ENCODE results near the gene PDXDC1. TPM values are rescaled to one million over a fixed set of nuclear protein-coding genes. Genes with fewer than 3 reads are reported as not detected.
"Not testable (repeated sequence)": the region's sequence is repeated elsewhere in the genome, so short reads cannot be mapped to it uniquely, and the experiment has no call there.

The PDXDC1 gene
- total and polyA plus RNA-seq, 5 donors, result 31.5 to 106 (median 88.3) TPM

GRCh38 chr16:15041271-15042004 lies 66.6 kb downstream of the PDXDC1 start:
- H3K27ac ChIP-seq (ENCODE audit: low read length), result no peak overlapping the region
- 32% methylated on average over 16 of the region's 16 CpGs for WGBS
- intact Hi-C loops (cut with DNase I), result no loop called here
- H3K9me3 ChIP-seq (ENCODE audit: control insufficient read depth, low read length), result no peaks in the 10 kb centered on the region
- H3K27me3 ChIP-seq (ENCODE audit: control insufficient read depth, insufficient read depth), result no peaks in the 10 kb centered on the region
- ATAC-seq (peak; percentile 98 to 99), DNase-seq (peak; percentile 91 to 95 (median 95))
- no peak overlapping the region for H3K4me3 ChIP-seq (ENCODE audit: low read length)
- H3K4me1 ChIP-seq (ENCODE audit: control insufficient read depth, insufficient read depth, low read length), result no peaks in the 10 kb centered on the region

DNA sequence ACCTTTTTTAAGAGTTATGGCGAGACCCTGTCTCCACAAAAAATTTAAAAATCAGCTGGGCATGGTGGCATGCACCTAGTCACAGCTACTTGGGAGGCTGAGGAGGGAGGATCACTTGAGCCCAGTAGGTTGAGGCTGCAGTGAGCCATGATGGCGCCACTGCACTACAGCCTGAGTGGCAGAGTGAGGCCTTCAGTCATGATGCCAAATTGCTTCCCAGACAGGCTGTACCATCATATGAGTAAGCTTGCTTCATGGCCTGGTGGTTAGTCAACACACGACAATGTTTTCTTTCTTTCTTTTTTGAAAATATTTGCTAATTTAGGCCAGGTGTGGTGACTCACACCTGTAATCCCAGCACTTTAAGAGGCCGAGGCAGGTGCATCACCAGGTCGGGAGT lies 68.5 kb downstream of the PDXDC1 start:
- WGBS, result 95% methylated on average over 5 of the region's 5 CpGs
- Histone ChIP-seq H3K4me3 (ENCODE audit: low read length) (no peak overlapping the region), H3K4me1 (ENCODE audit: control insufficient read depth, insufficient read depth, low read length) (no peaks in the 10 kb centered on the region), H3K9me3 (ENCODE audit: control insufficient read depth, low read length) (no peaks in the 10 kb centered on the region), H3K27me3 (ENCODE audit: control insufficient read depth, insufficient read depth) (no peaks in the 10 kb centered on the region), H3K27ac (ENCODE audit: low read length) (no peak overlapping the region)
- intact Hi-C loops (cut with DNase I), result no loop called here
- ATAC-seq (no peak), DNase-seq (no peak)

- no peaks in the 10 kb centered on the region for H3K9me3 ChIP-seq (ENCODE audit: control insufficient read depth, low read length)
- no peaks in the 10 kb centered on the region for H3K27me3 ChIP-seq (ENCODE audit: control insufficient read depth, insufficient read depth)
- no peaks in the 10 kb centered on the region for H3K4me1 ChIP-seq (ENCODE audit: control insufficient read depth, insufficient read depth, low read length)
- ATAC-seq (no peak), DNase-seq (no peak)
- intact Hi-C loops (cut with DNase I), result no loop called here
- no peak overlapping the region for H3K4me3 ChIP-seq (ENCODE audit: low read length)
- 90% methylated on average over 11 of the region's 11 CpGs for whole genome bisulfite sequencing
- no peak overlapping the region for H3K27ac ChIP-seq (ENCODE audit: low read length)
Measured at GRCh38 chr16:15044286-15044685, 69.5 kb downstream of the PDXDC1 start.

GRCh38 chr16:15045270-15045669 lies 70.4 kb downstream of the PDXDC1 start:
- H3K4me1 ChIP-seq (ENCODE audit: control insufficient read depth, insufficient read depth, low read length); H3K4me3 ChIP-seq (ENCODE audit: low read length); H3K27me3 ChIP-seq (ENCODE audit: control insufficient read depth, insufficient read depth); H3K9me3 ChIP-seq (ENCODE audit: control insufficient read depth, low read length); H3K27ac ChIP-seq (ENCODE audit: low read length); ATAC-seq; intact Hi-C loops (cut with DNase I); DNase-seq: not testable (repeated sequence)
- 85% methylated on average over 9 of the region's 9 CpGs for WGBS

GRCh38 chr16:15046692-15047376 lies 72.0 kb downstream of the PDXDC1 start:
- no peak overlapping the region for H3K4me3 ChIP-seq (ENCODE audit: low read length)
- H3K27ac ChIP-seq (ENCODE audit: low read length), result no peak overlapping the region
- no peaks in the 10 kb centered on the region for H3K27me3 ChIP-seq (ENCODE audit: control insufficient read depth, insufficient read depth)
- H3K4me1 ChIP-seq (ENCODE audit: control insufficient read depth, insufficient read depth, low read length), result no peaks in the 10 kb centered on the region
- ATAC-seq (no peak), DNase-seq (peak in 1 of 3 donors; percentile 34)
- intact Hi-C loops (cut with DNase I), result no loop called here
- 95% methylated on average over 21 of the region's 21 CpGs for WGBS
- H3K9me3 ChIP-seq (ENCODE audit: control insufficient read depth, low read length), result no peaks in the 10 kb centered on the region

DNA sequence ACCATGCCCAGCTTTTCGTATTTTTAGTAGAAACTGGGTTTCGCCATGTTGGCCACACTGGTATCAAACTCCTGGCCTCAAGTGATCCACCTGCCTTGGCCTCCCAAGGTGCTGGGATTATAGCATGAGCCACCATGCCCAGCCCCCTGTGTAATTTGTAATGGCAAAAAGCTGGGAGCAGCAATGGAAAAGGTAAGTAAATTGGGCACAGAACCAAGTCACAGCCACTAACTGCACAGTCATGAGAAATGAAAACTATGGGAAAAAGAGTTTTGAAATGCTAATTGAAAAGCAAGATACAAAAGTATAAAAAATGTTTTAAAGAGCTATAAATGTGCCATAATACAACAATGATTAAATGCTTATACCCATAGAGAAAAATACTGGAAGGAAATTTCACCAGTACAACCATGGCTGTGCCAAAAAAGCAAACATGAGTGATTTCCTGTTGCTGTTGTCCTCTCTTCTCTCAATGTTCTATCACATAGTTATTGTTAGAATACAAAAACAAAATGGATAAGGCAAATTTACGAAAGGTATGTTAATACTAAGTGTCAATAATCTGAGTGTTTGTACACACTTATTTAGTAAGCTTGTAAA lies 74.9 kb downstream of the PDXDC1 start:
- Histone ChIP-seq H3K9me3 (ENCODE audit: control insufficient read depth, low read length) (no peaks in the 10 kb centered on the region), H3K27me3 (ENCODE audit: control insufficient read depth, insufficient read depth) (no peaks in the 10 kb centered on the region), H3K27ac (ENCODE audit: low read length) (no peak overlapping the region), H3K4me3 (ENCODE audit: low read length) (no peak overlapping the region), H3K4me1 (ENCODE audit: control insufficient read depth, insufficient read depth, low read length) (peaks cover 3% of the 10 kb centered on the region)
- DNase-seq, result no peak
- 87% methylated on average over 3 of the region's 3 CpGs for WGBS
- intact Hi-C loops (cut with DNase I), result no loop called here
- ATAC-seq, result no peak

GRCh38 chr16:15050440-15050839 lies 75.6 kb downstream of the PDXDC1 start:
- H3K4me3 ChIP-seq (ENCODE audit: low read length); H3K27me3 ChIP-seq (ENCODE audit: control insufficient read depth, insufficient read depth); DNase-seq; H3K9me3 ChIP-seq (ENCODE audit: control insufficient read depth, low read length); H3K4me1 ChIP-seq (ENCODE audit: control insufficient read depth, insufficient read depth, low read length); intact Hi-C loops (cut with DNase I); ATAC-seq; H3K27ac ChIP-seq (ENCODE audit: low read length): not testable (repeated sequence)
- 92% methylated on average over 1 of the region's 1 CpG for WGBS

DNA sequence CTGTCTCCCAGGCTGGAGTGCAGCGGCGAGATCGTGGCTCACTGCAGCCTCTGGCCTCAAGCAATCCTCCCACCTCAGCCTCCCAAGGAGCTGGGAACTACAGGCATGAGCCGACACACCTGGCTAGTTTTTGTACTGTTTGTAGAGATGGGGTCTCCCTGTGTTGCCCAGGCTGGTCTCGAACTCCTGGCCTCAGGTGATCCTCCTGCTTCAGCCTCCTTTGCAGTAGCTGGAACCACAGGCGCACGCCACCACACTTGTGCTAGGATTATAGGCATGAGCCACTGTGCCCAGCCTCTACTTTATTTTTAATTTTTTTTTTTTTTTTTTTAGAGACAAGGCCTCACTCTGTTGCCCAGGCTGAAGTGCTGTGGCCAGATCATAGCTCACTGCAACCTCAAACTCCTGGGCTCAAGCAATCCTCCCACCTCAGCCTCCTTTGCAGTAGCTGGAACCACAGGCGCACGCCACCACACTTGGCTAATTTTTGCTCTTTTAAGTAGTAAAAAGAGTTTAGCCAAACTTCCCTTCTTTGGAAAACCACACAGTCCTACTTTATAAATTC lies 76.6 kb downstream of the PDXDC1 start:
- no peak for DNase-seq
- Histone ChIP-seq H3K4me1 (ENCODE audit: control insufficient read depth, insufficient read depth, low read length) (peaks cover 4% of the 10 kb centered on the region), H3K27ac (ENCODE audit: low read length) (no peak overlapping the region), H3K4me3 (ENCODE audit: low read length) (no peak overlapping the region), H3K27me3 (ENCODE audit: control insufficient read depth, insufficient read depth) (no peaks in the 10 kb centered on the region), H3K9me3 (ENCODE audit: control insufficient read depth, low read length) (no peaks in the 10 kb centered on the region)
- intact Hi-C loops (cut with DNase I), result no loop called here
- WGBS, result 96% methylated on average over 9 of the region's 9 CpGs
- ATAC-seq, result no peak

DNA sequence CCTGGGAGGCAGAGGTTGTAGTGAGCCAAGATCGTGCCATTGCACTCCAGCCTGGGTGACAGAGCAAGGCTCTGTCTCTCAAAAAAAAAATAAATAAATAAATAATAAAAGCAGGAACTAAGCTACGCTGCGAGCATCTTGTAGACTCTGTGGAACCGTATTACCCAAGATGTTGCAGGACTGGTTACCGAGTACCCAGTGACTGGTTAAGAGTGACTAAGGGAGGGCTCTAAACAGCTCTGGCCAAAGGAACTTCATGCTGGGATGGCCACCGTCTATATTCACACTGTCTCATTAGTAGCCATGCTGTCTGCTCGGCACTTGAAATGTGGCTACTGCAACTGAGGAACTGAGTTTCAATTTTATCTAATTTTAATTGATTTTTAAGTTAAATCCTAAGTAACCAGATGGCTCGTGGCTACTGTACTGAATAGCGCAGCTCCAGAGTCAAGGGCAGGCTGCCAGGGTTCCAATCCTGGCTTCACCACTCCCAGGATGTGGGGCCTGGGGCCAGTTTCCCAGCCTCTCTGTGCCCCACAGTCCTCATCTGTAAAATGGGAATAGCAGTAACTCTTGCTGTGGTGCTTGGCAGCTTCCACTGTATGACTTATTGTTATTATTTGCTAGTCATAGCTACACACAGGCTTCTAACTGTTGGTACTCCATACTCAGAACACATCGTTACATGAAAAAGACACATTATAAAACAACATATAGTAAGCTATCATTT lies 78.1 kb downstream of the PDXDC1 start:
- H3K27ac ChIP-seq (ENCODE audit: low read length), result no peak overlapping the region
- H3K4me1 ChIP-seq (ENCODE audit: control insufficient read depth, insufficient read depth, low read length), result peaks cover 4% of the 10 kb centered on the region
- H3K27me3 ChIP-seq (ENCODE audit: control insufficient read depth, insufficient read depth), result no peaks in the 10 kb centered on the region
- DNase-seq (peak; percentile 42 to 80 (median 75)), ATAC-seq (no peak)
- intact Hi-C loops (cut with DNase I), result no loop called here
- H3K4me3 ChIP-seq (ENCODE audit: low read length), result no peak overlapping the region
- H3K9me3 ChIP-seq (ENCODE audit: control insufficient read depth, low read length), result no peaks in the 10 kb centered on the region
- WGBS, result 65% methylated on average over 10 of the region's 10 CpGs

DNA sequence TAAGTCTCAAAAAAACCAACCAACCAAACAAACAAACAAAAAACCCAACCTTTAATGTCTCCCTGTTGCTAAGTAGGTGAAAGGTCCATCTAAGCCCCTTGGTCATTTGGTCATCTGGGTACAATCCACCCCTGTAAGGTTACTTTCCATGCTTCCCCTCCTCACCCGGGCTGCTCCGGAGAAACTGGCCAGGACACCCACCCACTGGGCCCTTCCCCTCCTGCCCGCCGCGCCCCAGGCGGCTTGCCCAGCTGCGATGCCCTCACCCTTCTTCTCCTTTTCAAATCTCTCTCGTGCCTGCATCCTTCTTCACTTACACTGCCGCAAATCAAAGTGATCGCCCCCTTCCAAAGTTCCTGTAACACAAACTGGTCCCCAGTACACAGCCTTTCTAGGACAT lies 79.1 kb downstream of the PDXDC1 start:
- Histone ChIP-seq H3K27me3 (ENCODE audit: control insufficient read depth, insufficient read depth) (no peaks in the 10 kb centered on the region), H3K9me3 (ENCODE audit: control insufficient read depth, low read length) (no peaks in the 10 kb centered on the region), H3K4me3 (ENCODE audit: low read length) (no peak overlapping the region), H3K4me1 (ENCODE audit: control insufficient read depth, insufficient read depth, low read length) (peaks cover 4% of the 10 kb centered on the region), H3K27ac (ENCODE audit: low read length) (no peak overlapping the region)
- DNase-seq (peak in 1 of 3 donors; percentile 58), ATAC-seq (no peak)
- intact Hi-C loops (cut with DNase I), result no loop called here
- 89% methylated on average over 10 of the region's 10 CpGs for WGBS
